HEK293 (cell line): ENCODE results near the gene KRTAP9-6.

Experiments
- CTCF ChIA-PET: fragments of 350-600 bp; formaldehyde crosslinking; extraction: SDS; loops from one replicate; lab custom pipeline; 2021; ENCODE audit warnings: antibody characterized with exemption; lab: Yijun Ruan, JAX
- POLR2A ChIA-PET: fragments of 300-600 bp; formaldehyde crosslinking; extraction: SDS; loops from one replicate; lab custom pipeline; 2020; ENCODE audit warnings: antibody characterized with exemption, inconsistent platforms; lab: Yijun Ruan, JAX
- H3K27ac ChIP-seq: fragments of 200-500 bp; sonication (Bioruptor generic); 2 replicates; pipeline ENCODE4 v1.5.1; 2014; ENCODE audit warnings: low read depth, low read length, control low read depth, inconsistent platforms; ENCODE audit errors: extremely low read depth
- H3K36me3 ChIP-seq, 2 experiments: fragments of 200-500 bp in 1 of 2; sonication (Bioruptor generic) in 1 of 2; 1 replicate in 1 of 2; 2 replicates in 1 of 2; pipeline ENCODE4 v1.5.1; 2014 to 2017; ENCODE audit warnings: inconsistent platforms in 2 of 2, low read length in 2 of 2; ENCODE audit not compliant: control insufficient read depth in 2 of 2, insufficient read depth in 1 of 2
- H3K4me1 ChIP-seq: fragments of 200-500 bp; sonication (Bioruptor generic); 2 replicates; pipeline ENCODE4 v1.5.1; 2014; ENCODE audit warnings: mild to moderate bottlenecking, low read length, inconsistent platforms; ENCODE audit not compliant: control insufficient read depth, insufficient read depth
- H3K4me3 ChIP-seq: 2 replicates; pipeline ENCODE4 v1.5.1; 2011; ENCODE audit warnings: low read depth, mild to moderate bottlenecking, control low read depth, low read length, moderate library complexity
- H3K9me3 ChIP-seq: fragments of 200-500 bp; sonication (Bioruptor generic); 2 replicates; pipeline ENCODE4 v1.5.1; 2014; ENCODE audit warnings: low read depth, low read length, inconsistent platforms; ENCODE audit not compliant: control insufficient read depth, insufficient read depth
- GLI2 ChIP-seq: fragments of 450-650 bp; formaldehyde crosslinking; IDR thresholded peaks from 2 replicates; pipeline ENCODE4; 2017; ENCODE audit warnings: missing biosample characterization, missing genetic modification characterization, low read depth, borderline replicate concordance
- KLF17 ChIP-seq: fragments of 450-650 bp; formaldehyde crosslinking; IDR thresholded peaks from 2 replicates; pipeline ENCODE4 v1.5.1; 2016; ENCODE audit warnings: missing biosample characterization, missing genetic modification characterization
- KLF9 ChIP-seq: fragments of 450-650 bp; formaldehyde crosslinking; IDR thresholded peaks from 2 replicates; pipeline ENCODE4 v1.5.1; 2016; ENCODE audit warnings: missing biosample characterization, missing genetic modification characterization, low read depth
- REPIN1 ChIP-seq: fragments of 450-650 bp; formaldehyde crosslinking; IDR thresholded peaks from 2 replicates; pipeline ENCODE4 v1.5.1; 2017; ENCODE audit warnings: missing biosample characterization, missing genetic modification characterization, low read depth
- SP3 ChIP-seq: fragments of 450-650 bp; formaldehyde crosslinking; IDR thresholded peaks from 2 replicates; pipeline ENCODE4 v1.5.1; 2016; ENCODE audit warnings: missing biosample characterization, missing genetic modification characterization
- ZBTB10 ChIP-seq: fragments of 450-650 bp; formaldehyde crosslinking; IDR thresholded peaks from 2 replicates; pipeline ENCODE4 v1.5.1; 2016; ENCODE audit warnings: missing biosample characterization, missing genetic modification characterization
- ZBTB6 ChIP-seq: fragments of 450-650 bp; formaldehyde crosslinking; IDR thresholded peaks from 2 replicates; pipeline ENCODE4 v1.5.1; 2017; ENCODE audit warnings: missing biosample characterization, missing genetic modification characterization
- ZBTB7A ChIP-seq: fragments of 450-650 bp; formaldehyde crosslinking; IDR thresholded peaks from 2 replicates; pipeline ENCODE4 v1.5.1; 2016; ENCODE audit warnings: low read depth, missing biosample characterization, missing genetic modification characterization
- ZEB2 ChIP-seq: fragments of 450-650 bp; formaldehyde crosslinking; IDR thresholded peaks from 2 replicates; pipeline ENCODE4 v1.5.1; 2016; ENCODE audit warnings: missing biosample characterization, missing genetic modification characterization
- ZIC2 ChIP-seq: fragments of 450-650 bp; formaldehyde crosslinking; IDR thresholded peaks from 2 replicates; pipeline ENCODE4 v1.5.1; 2016; ENCODE audit warnings: missing biosample characterization, missing genetic modification characterization
- ZNF10 ChIP-seq: fragments of 450-650 bp; formaldehyde crosslinking; IDR thresholded peaks from 2 replicates; pipeline ENCODE4 v1.5.1; 2017; ENCODE audit warnings: missing biosample characterization, missing genetic modification characterization
- ZNF112 ChIP-seq: fragments of 450-650 bp; formaldehyde crosslinking; IDR thresholded peaks from 2 replicates; pipeline ENCODE4 v1.5.0; 2017; ENCODE audit warnings: missing biosample characterization, missing genetic modification characterization
- ZNF16 ChIP-seq: fragments of 450-650 bp; formaldehyde crosslinking; IDR thresholded peaks from 2 replicates; pipeline ENCODE4 v1.5.1; 2016; ENCODE audit warnings: low read depth, missing biosample characterization, missing genetic modification characterization
- ZNF184 ChIP-seq: fragments of 450-650 bp; IDR thresholded peaks from 2 replicates; pipeline ENCODE4 v1.5.1; 2018; ENCODE audit warnings: missing biosample characterization, mild to moderate bottlenecking, missing genetic modification characterization
- ZNF202 ChIP-seq: fragments of 450-650 bp; formaldehyde crosslinking; IDR thresholded peaks from 2 replicates; pipeline ENCODE4 v1.5.1; 2016; ENCODE audit warnings: missing biosample characterization, missing genetic modification characterization, borderline replicate concordance
- ZNF354C ChIP-seq: fragments of 450-650 bp; formaldehyde crosslinking; IDR thresholded peaks from 2 replicates; pipeline ENCODE4 v1.5.1; 2016; ENCODE audit warnings: missing biosample characterization, missing genetic modification characterization, low read depth, borderline replicate concordance
- ZNF362 ChIP-seq: fragments of 450-650 bp; formaldehyde crosslinking; IDR thresholded peaks from 2 replicates; pipeline ENCODE4 v1.5.1; 2016; ENCODE audit warnings: missing biosample characterization, missing genetic modification characterization
- ZNF366 ChIP-seq: fragments of 450-650 bp; formaldehyde crosslinking; conservative IDR thresholded peaks from 2 replicates; pipeline ENCODE4 v1.5.1; 2016; ENCODE audit warnings: missing biosample characterization, missing genetic modification characterization
- ZNF449 ChIP-seq: fragments of 450-650 bp; formaldehyde crosslinking; IDR thresholded peaks from 2 replicates; pipeline ENCODE4 v1.5.1; 2017; ENCODE audit warnings: missing biosample characterization, mild to moderate bottlenecking, missing genetic modification characterization, moderate library complexity
- ZNF548 ChIP-seq: fragments of 450-650 bp; formaldehyde crosslinking; IDR thresholded peaks from 2 replicates; pipeline ENCODE4 v1.5.1; 2016; ENCODE audit warnings: missing biosample characterization, missing genetic modification characterization
- ZNF580 ChIP-seq: fragments of 450-650 bp; formaldehyde crosslinking; IDR thresholded peaks from 2 replicates; pipeline ENCODE4 v1.5.1; 2016; ENCODE audit warnings: missing biosample characterization, missing genetic modification characterization
- ZNF843 ChIP-seq: fragments of 450-650 bp; formaldehyde crosslinking; IDR thresholded peaks from 2 replicates; pipeline ENCODE4 v1.5.1; 2016; ENCODE audit warnings: missing biosample characterization, missing genetic modification characterization

Gene KRTAP9-6

GRCh38 chr17:41287050-41287449 is 21.9 kb downstream of the KRTAP9-6 start:
- Histone ChIP-seq H3K9me3 (no peaks in the 10 kb centered on the region), H3K4me3 (no peak overlapping the region), H3K36me3 (no peaks in the 10 kb centered on the region), H3K4me1 (no peaks in the 10 kb centered on the region), H3K27ac (no peak overlapping the region)
- CTCF ChIA-PET: interaction anchor here (1.4 to 2.3 kb wide), 3 partner anchors 36 to 379 kb away, joined by 5 to 8 read pairs (median 5); no protein-coding TSS in a partner anchor
- POLR2A ChIA-PET: no interaction called here
- TF ChIP-seq ZNF366 (tag by site-specific recombination) (no peak), REPIN1 (tag by site-specific recombination) (no peak), ZNF202 (tag by site-specific recombination) (no peak), ZIC2 (tag by site-specific recombination) (no peak), ZBTB10 (no peak), ZEB2 (tag by site-specific recombination) (no peak), ZNF112 (tag by site-specific recombination) (no peak), ZNF449 (tag by site-specific recombination) (no peak)

- no peaks in the 10 kb centered on the region for H3K4me1 ChIP-seq
- TF ChIP-seq ZNF362 (tag by site-specific recombination): no peak
- no peak for TF ChIP-seq ZBTB6
- TF ChIP-seq ZNF112 (tag by site-specific recombination): no peak
- no peak for TF ChIP-seq KLF17 (tag by site-specific recombination)
- no peak for TF ChIP-seq SP3
- no peak for TF ChIP-seq ZNF184
- TF ChIP-seq ZNF10 (tag by site-specific recombination): no peak
- TF ChIP-seq ZNF16: no peak
- no peak for TF ChIP-seq KLF9 (tag by site-specific recombination)
- TF ChIP-seq ZNF548 (tag by site-specific recombination): no peak
- TF ChIP-seq ZNF843 (tag by site-specific recombination): no peak
- TF ChIP-seq GLI2: no peak
- no peak for TF ChIP-seq ZNF580 (tag by site-specific recombination)
- no peak for TF ChIP-seq ZEB2 (tag by site-specific recombination)
- no peak for TF ChIP-seq ZIC2 (tag by site-specific recombination)
- no peak for TF ChIP-seq ZBTB7A (tag by site-specific recombination)
- no peak for TF ChIP-seq ZNF449 (tag by site-specific recombination)
- no peak for TF ChIP-seq ZNF354C (tag by site-specific recombination)
- TF ChIP-seq, all 188 proteins: peak for 0
- CTCF ChIA-PET: interaction anchor here (0.5 to 0.9 kb wide), 3 partner anchors 28 to 679 kb away, joined by 3 to 4 read pairs (median 3); no protein-coding TSS in a partner anchor
- Histone ChIP-seq H3K4me3 (no peak overlapping the region), H3K36me3 (no peaks in the 10 kb centered on the region), H3K9me3 (no peaks in the 10 kb centered on the region), H3K27ac (no peak overlapping the region)
- POLR2A ChIA-PET: no interaction called here
Measured at GRCh38 chr17:41294016-41294415, 28.8 kb downstream of the KRTAP9-6 start.
